H1 (cell line): ENCODE measurements around the gene ZNF581. TPM values are rescaled to one million over a fixed set of nuclear protein-coding genes. Genes with fewer than 3 reads are reported as not detected.

ENCODE experiments used
- BACH1 ChIP-seq: IDR thresholded peaks from 2 replicates; pipeline ENCODE4 v1.6.1; 2012; ENCODE audit warnings: low read length, improper control_type of control experiment
- BCL11A ChIP-seq, 2 experiments: IDR thresholded peaks; one replicate each; pipeline ENCODE4 v1.6.1; 2011; ENCODE audit warnings: low read depth in 2 of 2, low read length in 2 of 2, mild to moderate bottlenecking in 2 of 2
- CTCF ChIP-seq, 3 experiments: IDR thresholded peaks; 1 replicate in 2 of 3; 2 replicates in 1 of 3; pipeline versions ENCODE4 v1.5.1 to v1.6.1; 2011; ENCODE audit warnings: low read length in 3 of 3, mild to moderate bottlenecking in 3 of 3, inconsistent platforms in 2 of 3, low read depth in 1 of 3, moderate library complexity in 1 of 3; ENCODE audit not compliant: insufficient read depth in 1 of 3; ENCODE audit errors: control extremely low read depth in 1 of 3
- EP300 ChIP-seq, 2 experiments: IDR thresholded peaks; 1 replicate in 1 of 2; 2 replicates in 1 of 2; pipeline ENCODE4 v1.6.1; 2011 to 2012; ENCODE audit warnings: low read depth in 2 of 2, low read length in 2 of 2, mild to moderate bottlenecking in 2 of 2, borderline replicate concordance in 1 of 2, inconsistent platforms in 1 of 2, moderate library complexity in 1 of 2
- EZH2 ChIP-seq: fragments of 200-600 bp; sonication (generic); IDR thresholded peaks from 2 replicates; pipeline ENCODE4 v1.7.1; 2012; ENCODE audit warnings: low read depth, mild to moderate bottlenecking, moderate library complexity, low read length, inconsistent platforms; ENCODE audit not compliant: severe bottlenecking
- FOSL1 ChIP-seq: IDR thresholded peaks from 2 replicates; pipeline ENCODE4 v1.6.1; 2011; ENCODE audit warnings: mild to moderate bottlenecking, low read depth, low read length, moderate library complexity; ENCODE audit not compliant: insufficient read depth
- GTF2F1 ChIP-seq: IDR thresholded peaks from 2 replicates; pipeline ENCODE4 v1.6.1; 2012; ENCODE audit warnings: low read depth, low read length, improper control_type of control experiment, borderline replicate concordance
- HDAC2 ChIP-seq, 2 experiments: fragments of 300-600 bp in 1 of 2; sonication (generic) in 1 of 2; IDR thresholded peaks; 2 replicates each; pipeline ENCODE4 v1.6.1; 2011 to 2012; ENCODE audit warnings: low read depth in 2 of 2, low read length in 2 of 2, mild to moderate bottlenecking in 2 of 2, moderate library complexity in 2 of 2, borderline replicate concordance in 1 of 2, inconsistent platforms in 1 of 2
- JUN ChIP-seq: IDR thresholded peaks from 2 replicates; pipeline ENCODE4 v1.6.1; 2011; ENCODE audit warnings: low read depth, mild to moderate bottlenecking, improper control_type of control experiment, low read length
- JUND ChIP-seq: IDR thresholded peaks from 2 replicates; pipeline ENCODE4 v1.6.1; 2011; ENCODE audit warnings: mild to moderate bottlenecking, improper control_type of control experiment, low read length
- KDM1A ChIP-seq: fragments of 200-600, 300-600 bp; sonication (generic); IDR thresholded peaks from 2 replicates; pipeline ENCODE4 v1.7.1; 2016; ENCODE audit warnings: mild to moderate bottlenecking, low read length, borderline replicate concordance
- MAX ChIP-seq: IDR thresholded peaks from 2 replicates; pipeline ENCODE4 v1.6.1; 2012; ENCODE audit warnings: inconsistent platforms
- PHF8 ChIP-seq: fragments of 200-600 bp; sonication (generic); conservative IDR thresholded peaks from 2 replicates; pipeline ENCODE4 v1.7.1; 2012; ENCODE audit warnings: low read depth, mild to moderate bottlenecking, inconsistent platforms, low read length, moderate library complexity
- RAD21 ChIP-seq, 2 experiments: IDR thresholded peaks in 1 of 2; conservative IDR thresholded peaks in 1 of 2; 2 replicates each; pipeline ENCODE4 v1.6.1; 2011; ENCODE audit warnings: low read depth in 2 of 2, low read length in 2 of 2, improper control_type of control experiment in 1 of 2, inconsistent platforms in 1 of 2, mild to moderate bottlenecking in 1 of 2, moderate library complexity in 1 of 2
- RBBP5 ChIP-seq: IDR thresholded peaks from 2 replicates; pipeline ENCODE4 v1.7.1; 2012; ENCODE audit warnings: low read depth, mild to moderate bottlenecking, inconsistent platforms, low read length, moderate library complexity, borderline replicate concordance
- TAF7 ChIP-seq: optimal IDR thresholded peaks from 2 replicates; pipeline ENCODE3; 2011; ENCODE audit warnings: low read depth, mild to moderate bottlenecking, inconsistent platforms, low read length, moderate library complexity, borderline replicate concordance
- TBP ChIP-seq: IDR thresholded peaks from 2 replicates; pipeline ENCODE4 v1.6.1; 2011; ENCODE audit warnings: low read depth, low read length, improper control_type of control experiment
- TEAD4 ChIP-seq: IDR thresholded peaks from 2 replicates; pipeline ENCODE4 v1.6.1; 2012; ENCODE audit warnings: low read depth, low read length, inconsistent platforms, mixed read lengths
- polyA plus RNA-seq, 7 experiments: library from polyadenylated mRNA; depleted of rRNA in 3 of 7; stranded (reverse) in 5 of 7; unstranded in 2 of 7; fragments of >200 nt in 5 of 7; fragments of 200-250 nt in 2 of 7; gene quantifications; 1 replicate in 5 of 7; 2 replicates in 1 of 7; 4 replicates in 1 of 7; pipeline versions ENCODE4 v1.2.1 to v1.2.3, GENCODE V29; 2011 to 2013; ENCODE audit warnings: missing spikeins in 2 of 7, mixed read lengths in 2 of 7
- total RNA-seq: library from RNA; stranded (reverse); fragmentation: NEBNext Ultra II Directional; extraction: Animal tissue kit (Norgen Biotek cat#: 25700); gene quantifications from 2 replicates; pipeline ENCODE4 v1.2.1, GENCODE V29; 2021

Gene ZNF581
- total and polyA plus RNA-seq, 2 of the 8 experiments (the other 6 are each of a cell fraction or from before 2014, with no cell fraction given), result 73.0 to 76.1 TPM

- TF ChIP-seq CTCF (IDR thresholded peaks at IDR 0.05; ENCODE audit: control extremely low read depth in 1 of 3, insufficient read depth in 1 of 3, low read depth in 1 of 3, low read length in 3 of 3) (no peak), EP300 (IDR thresholded peaks at IDR 0.05; ENCODE audit: borderline replicate concordance in 1 of 2, low read depth in 2 of 2, low read length in 2 of 2) (peak in 1 of 2 experiments; percentile 30; a peak in 1 of 3 replicates), JUN (no peak), GTF2F1 (no peak), EZH2 (no peak), TAF7 (peak; percentile 9), RAD21 (IDR thresholded peaks at IDR 0.05 in 1 of 2, conservative IDR thresholded peaks at IDR 0.05 in 1 of 2; ENCODE audit: low read depth in 2 of 2, low read length in 2 of 2) (no peak), MAX (no peak), JUND (no peak), TBP (peak; percentile 48), BACH1 (peak; percentile 95), HDAC2 (IDR thresholded peaks at IDR 0.05; ENCODE audit: borderline replicate concordance in 1 of 2, low read depth in 2 of 2, low read length in 2 of 2) (peak; percentile 93 to 97; a peak in 3 of 4 replicates), BCL11A (IDR thresholded peaks at IDR 0.05; ENCODE audit: low read depth in 2 of 2, low read length in 2 of 2) (no peak), FOSL1 (no peak), TEAD4 (no peak; the same call in 1 of the 2 replicates), RBBP5 (peak; percentile 65; the same call in 1 of the 2 replicates), PHF8 (0 out of 2 replicates have a peak, but pooled peaks have one; percentile 21), KDM1A (0 out of 2 replicates have a peak, but pooled peaks have one; percentile 59)
These were observed 4.5 kb downstream of the ZNF581 start, which contains the start of gene CCDC106 (continued) for GRCh38 chr19:55647732-55648584.
